Stimulated activated CD4-positive, alpha-beta T cell treated with anti-CD3 and anti-CD28 coated beads, Interleukin-1b, Interleukin-23, amount 100 ng/mL, for 24 hours (primary cell): ENCODE measurements around the gene CALCA.

Source experiments
- DNase-seq, 4 experiments: peaks; one replicate each; pipeline ENCODE4 v3.0.0-alpha.2; 2020; ENCODE audit warnings: low read depth in 4 of 4, low spot score in 1 of 4

The CALCA gene

DNA sequence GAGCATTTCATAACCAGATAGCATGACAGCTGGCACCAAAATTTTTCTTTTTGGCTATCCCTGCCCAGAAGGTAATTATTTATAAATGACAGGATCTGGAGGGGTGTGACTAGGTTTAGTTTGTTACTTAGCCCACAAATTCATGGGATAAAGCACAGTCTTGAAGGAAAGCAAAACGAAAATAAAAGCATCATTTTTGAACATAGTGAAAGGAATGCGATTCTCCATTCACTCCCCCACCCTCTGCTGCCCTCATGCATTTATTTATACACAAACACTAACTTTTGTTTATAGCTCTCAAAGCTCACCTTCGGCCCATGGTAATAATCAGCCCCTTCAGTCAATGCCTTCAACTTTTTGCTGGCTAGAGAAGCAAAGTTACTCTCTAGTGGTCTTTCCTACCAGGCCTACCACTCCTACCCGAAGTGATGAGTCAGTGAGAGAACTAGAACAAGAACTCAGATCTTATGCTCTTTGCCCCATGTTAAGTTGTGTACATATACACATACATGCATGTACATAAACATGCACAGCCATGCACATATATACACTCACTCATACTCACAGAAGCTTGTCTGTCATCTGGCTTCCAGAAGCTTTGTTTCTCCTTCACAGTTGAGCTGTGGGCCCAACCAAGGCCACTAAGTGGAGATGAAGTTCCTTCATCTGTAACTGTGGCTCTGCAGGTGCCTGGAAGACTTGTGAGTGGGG lies 22.6 kb downstream of the CALCA start:
- no peak for DNase-seq

DNA sequence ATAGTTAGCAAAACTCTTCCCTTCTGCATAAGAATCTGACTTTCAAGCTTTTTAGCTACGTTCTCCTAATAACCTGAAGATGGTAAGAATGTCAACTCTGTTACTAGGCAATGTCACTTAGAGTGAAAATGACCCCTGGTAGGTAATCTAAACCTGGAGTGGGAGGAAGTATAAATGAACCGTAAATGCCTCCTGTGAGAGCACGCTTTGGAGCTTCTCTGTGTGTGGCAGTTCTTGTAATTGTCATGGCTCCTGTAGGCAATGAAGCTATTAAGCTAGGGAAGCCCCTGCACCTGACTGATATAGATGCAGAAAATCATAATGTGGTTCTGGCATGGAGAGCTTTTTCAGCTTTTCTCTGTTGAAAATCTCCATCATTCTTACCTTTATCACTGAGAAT lies 29.4 kb downstream of the CALCA start:
- DNase-seq = no peak

DNA sequence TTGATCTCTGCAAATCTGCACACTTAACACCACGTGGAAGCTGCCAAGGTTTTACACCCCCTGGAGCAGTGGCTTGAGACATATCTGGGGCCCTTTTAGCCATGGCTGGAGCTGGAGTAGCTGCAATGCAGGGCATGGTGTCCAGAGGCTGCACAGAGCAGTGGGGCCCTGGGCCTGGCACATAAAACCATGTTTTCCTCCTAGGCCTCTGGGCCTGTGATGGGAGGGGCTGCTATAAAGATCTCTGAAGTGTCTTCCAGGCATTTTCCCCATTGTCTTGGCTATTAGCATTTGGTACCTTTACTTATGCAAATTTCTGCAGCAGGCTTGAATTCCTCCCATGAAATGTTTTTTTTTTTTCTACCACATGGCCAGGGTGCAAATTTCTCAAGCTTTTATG lies 33.2 kb downstream of the CALCA start:
- no peak for DNase-seq

DNA sequence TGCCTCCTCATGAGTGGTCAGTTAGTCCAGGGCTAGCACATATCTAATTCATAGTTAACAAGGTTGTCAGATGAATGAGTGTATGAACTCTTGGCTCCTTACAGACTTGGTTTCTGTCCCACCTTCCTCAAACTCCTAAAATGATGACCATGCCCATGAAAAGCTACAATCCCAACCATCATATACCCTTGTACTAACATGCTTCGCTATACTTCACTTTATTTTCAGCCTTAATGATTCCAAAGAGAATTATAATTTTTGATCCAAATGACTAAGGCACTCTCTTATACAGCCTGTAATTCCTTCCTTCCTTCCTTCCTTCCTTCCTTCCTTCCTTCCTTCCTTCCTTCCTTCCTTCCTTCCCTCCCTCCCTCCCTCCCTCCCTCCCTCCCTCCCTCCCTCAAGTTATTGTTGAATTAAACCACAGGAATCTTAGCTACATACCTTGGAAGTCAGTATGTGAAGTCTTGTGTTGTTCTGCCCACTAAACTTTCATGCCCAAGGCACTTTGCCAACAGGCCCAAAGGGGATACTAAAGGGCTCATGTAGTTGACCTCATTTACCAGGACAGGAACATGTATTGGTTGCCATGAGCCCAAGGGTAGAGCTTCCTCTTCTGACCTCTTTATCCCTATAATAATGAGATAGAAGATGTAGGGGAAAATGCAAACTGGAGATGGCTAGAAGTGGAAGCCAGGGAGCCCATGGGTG lies 37.4 kb downstream of the CALCA start:
- DNase-seq = no peak

DNA sequence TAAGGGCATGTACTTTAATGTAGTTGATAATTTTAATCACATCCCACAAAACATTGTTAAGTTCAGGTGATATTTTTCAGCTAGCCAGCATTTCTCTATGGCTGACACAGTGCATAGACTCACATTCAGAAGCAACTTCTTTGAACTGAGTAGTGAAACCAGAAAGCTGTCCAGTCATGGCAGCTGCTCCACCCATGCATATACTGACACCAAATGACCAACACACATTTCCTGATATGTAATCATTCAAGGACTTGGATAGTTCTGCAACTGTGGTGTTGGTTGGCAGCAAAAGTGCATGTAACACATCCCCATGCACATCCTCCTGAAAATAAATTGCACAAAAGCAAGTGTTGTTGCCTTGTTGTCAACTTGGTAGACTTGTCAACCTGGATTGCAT lies 39.7 kb downstream of the CALCA start:
- DNase-seq = no peak

DNA sequence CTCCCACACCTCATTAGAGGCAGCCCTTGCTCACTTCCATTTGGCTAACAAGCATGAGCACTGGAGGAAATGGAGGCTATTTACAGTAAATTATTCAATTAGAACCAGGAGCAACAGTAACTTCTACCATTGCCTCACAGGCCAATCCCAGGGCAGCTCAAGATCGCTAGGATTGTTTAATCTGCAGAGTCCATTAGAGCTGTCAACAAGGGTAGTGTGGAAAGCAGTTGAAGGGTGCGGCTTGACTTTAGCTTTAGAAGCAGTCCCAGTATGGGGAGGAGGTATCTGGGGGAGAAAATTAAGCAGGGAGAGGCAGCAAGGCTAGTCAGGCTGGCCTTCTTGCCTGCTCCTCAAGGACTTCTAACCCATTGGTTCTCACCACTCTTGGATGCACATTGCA lies 41.8 kb downstream of the CALCA start:
- no peak for DNase-seq

DNA sequence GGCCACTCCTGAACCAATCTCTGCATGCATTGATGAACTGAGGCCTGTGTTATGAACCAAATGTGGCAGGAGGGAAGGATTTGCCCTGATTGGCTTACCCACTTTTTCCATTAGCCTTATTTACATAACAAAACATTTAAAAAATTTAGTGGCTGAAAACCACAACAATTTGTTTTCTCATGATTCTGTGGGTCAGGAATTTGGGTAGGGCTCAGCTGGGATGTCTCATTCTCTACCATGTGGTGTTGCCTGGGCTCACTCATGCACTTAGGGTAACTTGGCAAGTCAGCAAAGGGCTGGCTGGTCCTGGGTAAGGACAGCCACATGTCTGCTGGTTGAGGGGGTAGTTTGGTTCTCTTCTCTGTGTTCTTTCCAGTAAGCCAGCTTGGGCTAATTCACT lies 45.0 kb downstream of the CALCA start:
- no peak for DNase-seq

DNA sequence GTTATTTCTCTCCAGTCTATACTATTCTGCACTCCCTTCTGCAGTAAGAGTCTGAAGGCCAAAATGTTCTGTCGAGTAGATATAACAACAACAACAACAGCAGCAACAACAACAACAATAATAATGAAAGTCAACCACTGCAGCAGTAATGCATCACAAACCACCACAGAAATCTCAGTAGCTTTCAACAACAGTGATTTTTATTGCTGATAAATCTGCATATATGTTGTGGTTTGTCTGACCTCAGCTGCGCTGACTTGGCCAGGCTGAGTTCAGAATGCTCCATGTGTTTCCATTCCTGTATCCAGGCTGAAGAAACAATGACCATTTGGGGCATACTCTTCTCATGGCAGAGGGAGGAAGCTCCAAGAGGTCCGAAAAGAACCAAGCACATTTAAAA lies 47.8 kb downstream of the CALCA start:
- DNase-seq = no peak
